MM.1S (cell line): ENCODE data around the gene EPN3.

ENCODE experiments used
- DNase-seq: peaks from one replicate; pipeline ENCODE4 v3.0.0-alpha.2; 2015
- H2AFZ ChIP-seq: fragments of 300-600 bp; sonication (generic); 2 replicates; pipeline ENCODE4 v1.6.0; 2016; ENCODE audit warnings: antibody characterized with exemption, low read length
- H3F3A ChIP-seq: fragments of 300-600 bp; sonication (generic); 2 replicates; pipeline ENCODE4 v1.6.1; 2016; ENCODE audit warnings: mild to moderate bottlenecking, antibody characterized with exemption, low read length, moderate library complexity, mixed read lengths; ENCODE audit not compliant: insufficient read depth
- H3K27ac ChIP-seq: fragments of 300-600 bp; sonication (generic); 2 replicates; pipeline ENCODE4 v1.5.1; 2016; ENCODE audit warnings: mild to moderate bottlenecking, low read length
- H3K27me3 ChIP-seq: fragments of 300-600 bp; sonication (generic); replicated peaks from 2 replicates; pipeline ENCODE4 v1.6.0; 2016; ENCODE audit warnings: low read length; ENCODE audit not compliant: insufficient read depth
- H3K36me3 ChIP-seq: fragments of 300-600 bp; sonication (generic); replicated peaks from 2 replicates; pipeline ENCODE4 v1.6.1; 2016; ENCODE audit warnings: mild to moderate bottlenecking, low read length, mixed read lengths; ENCODE audit not compliant: insufficient read depth
- H3K4me1 ChIP-seq: fragments of 300-600 bp; sonication (generic); 2 replicates; pipeline ENCODE4 v1.6.1; 2016; ENCODE audit warnings: low read length, mixed read lengths
- H3K4me2 ChIP-seq: fragments of 300-600 bp; sonication (generic); 2 replicates; pipeline ENCODE4 v1.6.0; 2016; ENCODE audit warnings: low read depth, low read length
- H3K4me3 ChIP-seq: fragments of 300-600 bp; sonication (generic); 2 replicates; pipeline ENCODE4 v1.5.1; 2016; ENCODE audit warnings: low read length, mixed read lengths
- H3K79me2 ChIP-seq: fragments of 300-600 bp; sonication (generic); 2 replicates; pipeline ENCODE4 v1.6.1; 2016; ENCODE audit warnings: mixed run types, low read length, mixed read lengths
- H3K9ac ChIP-seq: fragments of 300-600 bp; sonication (generic); 2 replicates; pipeline ENCODE4 v1.6.1; 2016; ENCODE audit warnings: low read length, mixed read lengths
- H3K9me2 ChIP-seq: fragments of 300-600 bp; sonication (generic); replicated peaks from 2 replicates; pipeline ENCODE4 v1.6.1; 2016; ENCODE audit warnings: mild to moderate bottlenecking, low read length, mixed read lengths; ENCODE audit not compliant: insufficient read depth
- H3K9me3 ChIP-seq: fragments of 300-600 bp; sonication (generic); replicated peaks from 2 replicates; pipeline ENCODE4 v1.6.1; 2016; ENCODE audit warnings: mild to moderate bottlenecking, low read length, mixed read lengths; ENCODE audit not compliant: insufficient read depth
- H4K20me1 ChIP-seq: fragments of 300-600 bp; sonication (generic); 2 replicates; pipeline ENCODE4 v1.6.1; 2016; ENCODE audit warnings: mild to moderate bottlenecking, low read length, moderate library complexity, mixed read lengths; ENCODE audit not compliant: insufficient read depth
- EZH2 ChIP-seq: fragments of 300-600 bp; sonication (generic); optimal IDR thresholded peaks from 2 replicates; pipeline ENCODE3; 2017; ENCODE audit warnings: low read depth, mild to moderate bottlenecking, antibody characterized with exemption, low read length, mixed read lengths
- EZH2phosphoT487 ChIP-seq: fragments of 300-600 bp; sonication (generic); IDR thresholded peaks from 2 replicates; pipeline ENCODE4 v1.6.1; 2018; ENCODE audit warnings: antibody characterized with exemption, low read length
- TF ChIP-seq, protein P1 (sequence below): fragments of 300-600 bp; sonication (generic); IDR thresholded peaks from 2 replicates; pipeline ENCODE4 v1.5.1; 2016; ENCODE audit warnings: antibody characterized with exemption, low read length, mixed read lengths

The EPN3 gene

DNA sequence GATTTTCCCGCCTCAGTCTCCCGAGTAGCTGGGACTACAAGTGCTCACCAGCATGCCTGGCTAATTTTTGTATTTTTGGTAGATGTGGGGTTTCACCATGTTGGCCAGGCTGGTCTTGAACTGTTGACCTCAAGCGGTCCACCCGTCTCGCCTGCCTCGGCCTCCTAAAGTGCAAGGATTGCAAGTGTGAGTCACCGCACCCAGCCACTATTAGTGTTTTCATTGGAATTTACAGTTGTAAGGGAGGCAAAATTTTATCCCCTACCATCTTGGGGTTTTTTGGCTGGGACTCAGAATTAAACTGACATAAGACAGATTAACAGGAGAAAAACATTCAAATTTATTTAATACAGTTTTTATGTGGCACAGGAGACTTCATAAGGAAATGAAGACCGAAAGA, 36.6 kb upstream of the EPN3 start:
- H2AFZ ChIP-seq, result no peak overlapping the region
- no peaks in the 10 kb centered on the region for H3K9me3 ChIP-seq

DNA sequence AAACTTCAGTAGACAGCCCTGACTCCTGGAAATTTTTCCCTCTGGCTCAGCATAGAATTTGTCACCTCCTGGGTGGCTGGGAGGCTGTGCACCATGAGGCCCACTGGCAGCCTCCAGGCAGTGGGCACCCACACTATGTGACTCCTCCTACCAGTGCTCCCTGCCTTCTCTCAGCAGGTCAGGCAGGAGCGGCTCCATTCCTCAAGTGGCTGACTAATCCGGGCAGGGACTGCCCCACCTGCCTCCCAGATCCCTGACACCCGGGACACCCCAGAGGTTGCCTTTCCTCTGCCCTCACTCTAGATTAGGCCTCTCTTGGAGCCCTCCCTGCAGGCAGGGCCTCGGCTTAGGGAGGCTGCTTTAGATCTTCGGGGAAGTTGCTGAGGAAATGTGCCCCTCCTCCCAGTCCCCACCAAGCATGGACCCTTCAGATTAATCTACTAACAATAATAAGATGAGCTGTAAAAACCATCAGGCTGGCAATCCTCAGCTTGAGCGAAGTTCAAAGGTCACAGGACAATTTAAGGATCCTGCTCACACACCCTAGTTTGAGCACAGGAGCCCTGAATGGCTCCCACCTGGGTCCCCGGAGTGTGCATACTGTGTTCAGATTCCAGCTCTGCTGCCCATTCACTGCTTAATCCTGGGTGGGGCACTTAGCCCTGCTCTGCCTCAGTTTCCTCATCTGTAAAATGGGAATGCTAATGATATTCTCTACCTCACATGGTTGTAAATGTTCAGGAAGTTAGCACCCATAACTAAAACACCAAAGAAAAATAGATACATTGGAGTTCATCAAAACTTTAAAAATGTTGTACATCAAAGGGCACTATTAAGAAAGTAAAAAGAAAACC, 34.3 kb upstream of the EPN3 start:
- no peaks in the 10 kb centered on the region for H3K79me2 ChIP-seq
- TF ChIP-seq EZH2, result no peak
- TF ChIP-seq EZH2phosphoT487, result no peak
- TF ChIP-seq, protein P1, sequence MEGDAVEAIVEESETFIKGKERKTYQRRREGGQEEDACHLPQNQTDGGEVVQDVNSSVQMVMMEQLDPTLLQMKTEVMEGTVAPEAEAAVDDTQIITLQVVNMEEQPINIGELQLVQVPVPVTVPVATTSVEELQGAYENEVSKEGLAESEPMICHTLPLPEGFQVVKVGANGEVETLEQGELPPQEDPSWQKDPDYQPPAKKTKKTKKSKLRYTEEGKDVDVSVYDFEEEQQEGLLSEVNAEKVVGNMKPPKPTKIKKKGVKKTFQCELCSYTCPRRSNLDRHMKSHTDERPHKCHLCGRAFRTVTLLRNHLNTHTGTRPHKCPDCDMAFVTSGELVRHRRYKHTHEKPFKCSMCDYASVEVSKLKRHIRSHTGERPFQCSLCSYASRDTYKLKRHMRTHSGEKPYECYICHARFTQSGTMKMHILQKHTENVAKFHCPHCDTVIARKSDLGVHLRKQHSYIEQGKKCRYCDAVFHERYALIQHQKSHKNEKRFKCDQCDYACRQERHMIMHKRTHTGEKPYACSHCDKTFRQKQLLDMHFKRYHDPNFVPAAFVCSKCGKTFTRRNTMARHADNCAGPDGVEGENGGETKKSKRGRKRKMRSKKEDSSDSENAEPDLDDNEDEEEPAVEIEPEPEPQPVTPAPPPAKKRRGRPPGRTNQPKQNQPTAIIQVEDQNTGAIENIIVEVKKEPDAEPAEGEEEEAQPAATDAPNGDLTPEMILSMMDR, result no peak
- H3F3A ChIP-seq, result no peaks in the 10 kb centered on the region
- H3K36me3 ChIP-seq, result no peaks in the 10 kb centered on the region
- no peaks in the 10 kb centered on the region for H3K27me3 ChIP-seq
- DNase-seq, result no peak
- no peak overlapping the region for H3K4me3 ChIP-seq
- H3K9ac ChIP-seq, result no peak overlapping the region
- no peak overlapping the region for H2AFZ ChIP-seq
- no peak overlapping the region for H3K27ac ChIP-seq
- no peak overlapping the region for H3K4me2 ChIP-seq
- H3K9me2 ChIP-seq, result no peaks in the 10 kb centered on the region
- H3K4me1 ChIP-seq, result no peaks in the 10 kb centered on the region
- H4K20me1 ChIP-seq, result no peaks in the 10 kb centered on the region
- H3K9me3 ChIP-seq, result no peaks in the 10 kb centered on the region

More for the DNA sequence above, 36.6 kb upstream of the EPN3 start:
- no peak for DNase-seq
- no peak overlapping the region for H3K27ac ChIP-seq
- no peaks in the 10 kb centered on the region for H3K9me2 ChIP-seq
- H3K4me2 ChIP-seq, result no peak overlapping the region
- no peak overlapping the region for H3K4me3 ChIP-seq
- H3K79me2 ChIP-seq, result no peaks in the 10 kb centered on the region
- TF ChIP-seq EZH2phosphoT487 (no peak), EZH2 (no peak)
- TF ChIP-seq, protein P1, result no peak
- H3K4me1 ChIP-seq, result no peaks in the 10 kb centered on the region
- no peaks in the 10 kb centered on the region for H3K27me3 ChIP-seq
- H4K20me1 ChIP-seq, result no peaks in the 10 kb centered on the region
- no peaks in the 10 kb centered on the region for H3F3A ChIP-seq
- H3K36me3 ChIP-seq, result no peaks in the 10 kb centered on the region
- H3K9ac ChIP-seq, result no peak overlapping the region

DNA sequence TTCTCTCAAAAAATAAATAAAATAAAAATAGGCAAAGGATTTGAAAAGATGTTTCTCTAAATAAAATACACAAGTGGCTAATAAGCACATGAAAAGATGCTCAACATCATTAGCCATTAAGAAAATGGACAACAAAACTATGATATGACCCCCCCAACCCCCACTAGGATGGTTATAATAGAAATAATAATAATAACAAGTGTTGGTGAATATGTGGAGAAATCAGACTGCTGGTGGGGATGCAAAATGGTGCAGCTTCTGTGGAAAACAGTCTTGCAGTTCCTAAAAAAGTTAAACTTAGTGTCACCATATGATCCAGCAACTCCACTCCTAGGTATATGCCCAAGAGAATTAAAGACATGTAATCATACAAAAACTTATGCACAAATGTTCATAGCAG, 33.3 kb upstream of the EPN3 start:
- Histone ChIP-seq H3K9me2 (no peaks in the 10 kb centered on the region), H3K27me3 (no peaks in the 10 kb centered on the region), H3K4me2 (no peak overlapping the region), H3K9ac (no peak overlapping the region), H3K27ac (no peak overlapping the region), H3K36me3 (no peaks in the 10 kb centered on the region), H2AFZ (no peak overlapping the region), H4K20me1 (no peaks in the 10 kb centered on the region), H3F3A (no peaks in the 10 kb centered on the region), H3K4me1 (no peaks in the 10 kb centered on the region), H3K9me3 (no peaks in the 10 kb centered on the region), H3K4me3 (no peak overlapping the region), H3K79me2 (no peaks in the 10 kb centered on the region)
- DNase-seq, result no peak
- TF ChIP-seq EZH2phosphoT487 (no peak), EZH2 (no peak)
- TF ChIP-seq, protein P1, result no peak
